Measurements from ENCODE around the gene GMDS. TPM values are rescaled to one million over a fixed set of nuclear protein-coding genes. Genes with fewer than 3 reads are reported as not detected.

The GMDS gene
- total and polyA plus RNA-seq, 2 of the 8 experiments (the other 6 are each of a cell fraction or from before 2014, with no cell fraction given), result 16.8 to 50.0 TPM

DNA sequence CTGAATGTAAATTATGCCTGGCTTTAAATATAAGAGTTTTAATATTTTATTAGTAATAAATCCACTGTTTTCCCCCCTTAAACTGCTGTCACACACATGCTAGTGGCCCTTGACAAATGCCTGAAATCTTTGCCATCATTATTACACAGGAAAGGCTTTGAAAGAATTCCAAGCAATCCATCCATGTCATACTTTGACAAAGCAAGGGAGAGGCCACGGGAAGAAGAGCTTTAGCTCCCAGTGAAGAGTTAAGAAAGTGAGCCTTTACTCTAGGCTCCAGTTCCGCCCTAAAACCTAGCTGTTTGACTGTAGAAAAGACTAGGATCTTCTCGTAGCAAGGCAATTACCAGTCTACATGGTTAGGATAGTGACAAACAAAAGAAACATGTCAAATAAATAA is 147.9 kb downstream of the GMDS start:
- no peak overlapping the region for H2BK15ac ChIP-seq (ENCODE audit: low read length)
- CTCF ChIA-PET (ENCODE audit: partially characterized antibody), result interaction anchor here (1.1 to 1.2 kb wide), 3 partner anchors 63 to 256 kb away, joined by 3 to 4 read pairs (median 3); no protein-coding TSS in a partner anchor
- no peak overlapping the region for H2AFZ ChIP-seq (ENCODE audit: low read length)
- POLR2A ChIA-PET (ENCODE audit: partially characterized antibody), result interaction anchor here (2.2 kb wide), 1 partner anchor 9 kb away, joined by 5 read pairs; no protein-coding TSS in a partner anchor
- H4K5ac ChIP-seq (ENCODE audit: insufficient read length, low read depth, low read length), result no peak overlapping the region
- H3K4me3 ChIP-seq (ENCODE audit: extremely low read depth in 1 of 4, insufficient read depth in 2 of 4, low read depth in 3 of 4, low read length in 4 of 4), result no peak overlapping the region
- no peak overlapping the region for H2BK5ac ChIP-seq (ENCODE audit: low read depth, low read length)
- no peak overlapping the region for H3K4me2 ChIP-seq (ENCODE audit: insufficient read depth in 1 of 2, low read depth in 2 of 2, low read length in 2 of 2)
- WGBS, 2 experiments (ENCODE audit: extremely low coverage in 1 of 2, insufficient coverage in 1 of 2, insufficient read length in 1 of 2, insufficient replicate concordance in 2 of 2, low coverage in 1 of 2, low lambda C conversion rate in 2 of 2, missing lambda C conversion rate in 1 of 2), result 75% methylated on average over 3 of the region's 3 CpGs; no CpG with 5 or more reads in 1 of the 2 experiments
- no peaks in the 10 kb centered on the region for H3K9me3 ChIP-seq (ENCODE audit: insufficient read depth in 2 of 2, low read depth in 1 of 2, low read length in 1 of 2)
- H3K23ac ChIP-seq (ENCODE audit: insufficient read length), result no peak overlapping the region
- no peak overlapping the region for H4K8ac ChIP-seq (ENCODE audit: extremely low read depth, insufficient read depth, low read length)
- no peak overlapping the region for H4K91ac ChIP-seq (replicated peaks; ENCODE audit: insufficient read length, low read length)
- FAIRE-seq (no peak), DNase-seq (ENCODE audit: low read depth in 1 of 2, low spot score in 2 of 2) (no peak)
- H3K14ac ChIP-seq (ENCODE audit: insufficient read length), result no peak overlapping the region
- H3K4ac ChIP-seq (replicated peaks; ENCODE audit: insufficient read length, low read depth, low read length), result no peak overlapping the region
- H3K4me1 ChIP-seq (replicated peaks in 1 of 4; ENCODE audit: control insufficient read depth in 3 of 4, insufficient read depth in 4 of 4, low read length in 3 of 4), result no peaks in the 10 kb centered on the region
- no peaks in the 10 kb centered on the region for H3K79me2 ChIP-seq (ENCODE audit: control insufficient read depth in 1 of 2, insufficient read depth in 2 of 2, low read length in 2 of 2)
- no peak overlapping the region for H2AK5ac ChIP-seq (ENCODE audit: low read depth, low read length)
- no peak overlapping the region for H2BK12ac ChIP-seq (ENCODE audit: low read depth, low read length)
- no peak overlapping the region for H3K27ac ChIP-seq (ENCODE audit: low read depth, low read length)
- H4K20me1 ChIP-seq (replicated peaks in 1 of 2; ENCODE audit: control insufficient read depth in 1 of 2, insufficient read depth in 2 of 2, low read length in 2 of 2), result no peaks in the 10 kb centered on the region
- no peak overlapping the region for H2BK120ac ChIP-seq (replicated peaks; ENCODE audit: low read depth, low read length)
- no peaks in the 10 kb centered on the region for H3K79me1 ChIP-seq (ENCODE audit: low read depth, low read length)
- H2BK20ac ChIP-seq (ENCODE audit: low read length), result no peak overlapping the region
- no peaks in the 10 kb centered on the region for H3K36me3 ChIP-seq (ENCODE audit: control insufficient read depth in 2 of 4, insufficient read depth in 4 of 4, low read length in 3 of 4)
- H3K18ac ChIP-seq (ENCODE audit: extremely low read depth, low read length), result no peak overlapping the region
- H3K56ac ChIP-seq (replicated peaks; ENCODE audit: insufficient read length, low read depth, low read length), result no peak overlapping the region
- H3K27me3 ChIP-seq (replicated peaks in 1 of 4; ENCODE audit: control insufficient read depth in 3 of 4, extremely low read depth in 1 of 4, insufficient read depth in 3 of 4, low read length in 3 of 4), result no peaks in the 10 kb centered on the region
- no peaks in the 10 kb centered on the region for H3K23me2 ChIP-seq (ENCODE audit: low read depth, low read length)
- no peak overlapping the region for H3K9ac ChIP-seq (replicated peaks in 1 of 4; ENCODE audit: extremely low read depth in 1 of 4, low read depth in 3 of 4, low read length in 3 of 4)
- TF ChIP-seq SRF (IDR thresholded peaks at IDR 0.05; ENCODE audit: low read depth, low read length) (no peak), SP1 (IDR thresholded peaks at IDR 0.05; ENCODE audit: low read depth, low read length) (no peak), NRF1 (IDR thresholded peaks at IDR 0.05; ENCODE audit: low read depth, low read length) (no peak), CEBPB (IDR thresholded peaks at IDR 0.05; ENCODE audit: low read depth, low read length) (no peak), TAF7 (optimal IDR thresholded peaks at IDR 0.05; ENCODE audit: borderline replicate concordance, low read depth, low read length) (no peak), YY1 (IDR thresholded peaks at IDR 0.05; ENCODE audit: low read depth, low read length) (no peak), MAFK (IDR thresholded peaks at IDR 0.05; ENCODE audit: low read depth, low read length) (no peak), TAF1 (IDR thresholded peaks at IDR 0.05; ENCODE audit: low read depth, low read length) (no peak), EGR1 (IDR thresholded peaks at IDR 0.05; ENCODE audit: borderline replicate concordance, low read depth, low read length) (no peak), SIRT6 (IDR thresholded peaks at IDR 0.05; ENCODE audit: low read length) (no peak), CHD2 (IDR thresholded peaks at IDR 0.05; ENCODE audit: low read length) (no peak), RNF2 (IDR thresholded peaks at IDR 0.05; ENCODE audit: borderline replicate concordance, low read depth, low read length, missing control alignments, poor library complexity, severe bottlenecking) (no peak), POU5F1 (IDR thresholded peaks at IDR 0.05; ENCODE audit: low read depth, low read length) (no peak)
